Bronchial epithelial cell (primary cell): ENCODE results near the gene P3H2. TPM values are rescaled to one million over a fixed set of nuclear protein-coding genes. Genes with fewer than 3 reads are reported as not detected.

Experiments
- DNase-seq: peaks from one replicate; pipeline ENCODE4 v3.0.0-alpha.2; 2010; ENCODE audit warnings: low read depth
- FAIRE-seq: peaks from 2 replicates; lab custom pipeline; 2011; peaks lifted over from hg19 to GRCh38; lab: Jason Lieb, UNC
- H3K27me3 ChIP-seq: 2 replicates; pipeline ENCODE4 v1.5.1; 2011; ENCODE audit warnings: low read length; ENCODE audit not compliant: control insufficient read depth, insufficient read depth
- H3K36me3 ChIP-seq: 2 replicates; pipeline ENCODE4 v1.5.1; 2011; ENCODE audit warnings: low read length; ENCODE audit not compliant: control insufficient read depth, insufficient read depth
- H3K4me3 ChIP-seq: 2 replicates; pipeline ENCODE4 v1.5.1; 2011; ENCODE audit warnings: mild to moderate bottlenecking, low read depth, low read length, control low read depth
- total RNA-seq: library from RNA; depleted of rRNA; stranded (reverse); fragments of >200 nt; gene quantifications from 2 replicates; pipeline ENCODE4 v1.2.1, GENCODE V29; 2014
- TF ChIP-seq, protein P1 (sequence below): IDR thresholded peaks from 2 replicates; pipeline ENCODE4 v1.5.1; 2011; ENCODE audit warnings: mild to moderate bottlenecking, moderate library complexity, low read length, control low read depth, inconsistent platforms; ENCODE audit not compliant: insufficient read depth, severe bottlenecking

P3H2 gene
- total RNA-seq, 1 donor from 2014 or later: 7.6 TPM

DNA sequence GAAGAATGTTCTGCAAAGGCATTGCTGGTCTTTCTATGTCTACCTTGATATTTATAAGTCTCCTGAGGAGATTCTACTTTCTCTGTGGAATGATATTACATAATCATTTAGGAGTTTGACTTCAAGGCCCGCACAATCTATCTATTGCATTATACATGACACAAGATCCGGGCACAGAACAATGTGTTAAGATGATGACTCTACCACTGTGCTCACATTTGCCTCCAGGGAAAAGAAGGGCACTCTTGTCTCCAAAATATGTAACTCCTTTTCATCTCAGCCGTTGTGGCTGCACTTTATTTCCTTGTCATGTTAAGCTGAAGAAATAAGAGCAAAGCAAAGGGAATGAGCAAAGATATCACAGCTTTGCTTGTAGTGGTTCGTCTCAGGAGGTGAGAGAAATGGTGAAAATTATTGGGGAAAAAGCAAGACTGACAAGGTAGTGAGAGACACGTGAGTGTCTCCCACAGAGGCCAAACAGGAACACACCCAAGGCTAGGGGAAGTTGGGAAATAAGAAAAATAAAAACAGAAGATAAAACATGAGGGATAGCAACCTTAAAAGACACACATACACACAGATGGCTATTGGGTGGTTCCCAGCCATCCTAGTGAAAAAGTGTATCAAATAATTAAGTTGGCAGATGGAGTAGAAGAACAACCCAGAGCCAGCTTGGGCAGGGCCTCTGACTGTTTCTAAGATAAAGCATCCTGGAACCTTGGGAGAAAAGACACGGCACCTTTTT, 184.3 kb downstream of the P3H2 start:
- no peak for FAIRE-seq
- DNase-seq: peak; percentile 97
- Histone ChIP-seq H3K36me3 (no peaks in the 10 kb centered on the region), H3K4me3 (no peak overlapping the region), H3K27me3 (no peaks in the 10 kb centered on the region)
- TF ChIP-seq, protein P1, sequence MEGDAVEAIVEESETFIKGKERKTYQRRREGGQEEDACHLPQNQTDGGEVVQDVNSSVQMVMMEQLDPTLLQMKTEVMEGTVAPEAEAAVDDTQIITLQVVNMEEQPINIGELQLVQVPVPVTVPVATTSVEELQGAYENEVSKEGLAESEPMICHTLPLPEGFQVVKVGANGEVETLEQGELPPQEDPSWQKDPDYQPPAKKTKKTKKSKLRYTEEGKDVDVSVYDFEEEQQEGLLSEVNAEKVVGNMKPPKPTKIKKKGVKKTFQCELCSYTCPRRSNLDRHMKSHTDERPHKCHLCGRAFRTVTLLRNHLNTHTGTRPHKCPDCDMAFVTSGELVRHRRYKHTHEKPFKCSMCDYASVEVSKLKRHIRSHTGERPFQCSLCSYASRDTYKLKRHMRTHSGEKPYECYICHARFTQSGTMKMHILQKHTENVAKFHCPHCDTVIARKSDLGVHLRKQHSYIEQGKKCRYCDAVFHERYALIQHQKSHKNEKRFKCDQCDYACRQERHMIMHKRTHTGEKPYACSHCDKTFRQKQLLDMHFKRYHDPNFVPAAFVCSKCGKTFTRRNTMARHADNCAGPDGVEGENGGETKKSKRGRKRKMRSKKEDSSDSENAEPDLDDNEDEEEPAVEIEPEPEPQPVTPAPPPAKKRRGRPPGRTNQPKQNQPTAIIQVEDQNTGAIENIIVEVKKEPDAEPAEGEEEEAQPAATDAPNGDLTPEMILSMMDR: no peak

DNA sequence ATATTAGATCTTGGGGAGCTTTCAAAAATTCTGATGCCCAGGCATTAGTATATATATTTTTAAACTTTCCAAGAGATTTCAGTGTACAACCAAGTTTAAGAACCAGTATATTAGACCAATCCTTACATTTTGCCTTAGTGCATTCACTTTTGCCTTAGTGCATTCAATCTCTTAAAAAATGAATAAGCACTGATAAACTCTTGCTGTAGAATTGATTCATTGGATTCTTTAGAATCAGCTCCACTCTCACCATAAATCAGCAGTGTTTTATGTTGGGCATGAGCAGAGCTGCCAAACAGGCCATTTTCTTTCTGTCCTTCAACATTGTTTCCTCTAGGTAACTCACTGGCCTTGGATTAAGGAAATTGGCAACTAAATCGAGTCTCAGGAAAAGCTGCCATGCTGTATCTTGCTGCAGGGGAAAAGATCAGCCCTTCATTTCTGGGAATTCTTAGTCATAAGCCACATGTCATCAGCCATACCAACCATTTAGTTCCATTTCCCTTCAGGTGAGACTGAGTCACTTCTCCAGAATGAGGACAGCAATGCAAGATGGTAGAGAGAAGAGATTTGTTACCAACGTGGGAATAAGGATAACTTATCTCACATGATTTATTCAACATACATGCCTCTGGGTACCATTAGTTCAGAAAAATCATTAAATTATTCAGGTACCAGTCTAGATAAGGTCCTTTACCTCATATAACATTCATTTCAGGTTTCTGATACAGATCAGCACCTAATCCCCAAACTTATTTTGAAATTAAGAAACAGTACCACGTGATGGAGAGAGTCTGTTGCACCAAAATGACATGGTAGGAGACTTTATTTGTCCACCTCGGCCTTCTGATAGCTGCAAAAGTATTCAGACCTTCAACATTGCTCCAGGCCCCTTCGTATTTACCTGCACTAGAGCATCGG, 192.5 kb downstream of the P3H2 start:
- DNase-seq (peak; percentile 99), FAIRE-seq (peak; percentile 81)
- H3K4me3 ChIP-seq: no peak overlapping the region
- H3K36me3 ChIP-seq: no peaks in the 10 kb centered on the region
- no peaks in the 10 kb centered on the region for H3K27me3 ChIP-seq
- TF ChIP-seq, protein P1: no peak

DNA sequence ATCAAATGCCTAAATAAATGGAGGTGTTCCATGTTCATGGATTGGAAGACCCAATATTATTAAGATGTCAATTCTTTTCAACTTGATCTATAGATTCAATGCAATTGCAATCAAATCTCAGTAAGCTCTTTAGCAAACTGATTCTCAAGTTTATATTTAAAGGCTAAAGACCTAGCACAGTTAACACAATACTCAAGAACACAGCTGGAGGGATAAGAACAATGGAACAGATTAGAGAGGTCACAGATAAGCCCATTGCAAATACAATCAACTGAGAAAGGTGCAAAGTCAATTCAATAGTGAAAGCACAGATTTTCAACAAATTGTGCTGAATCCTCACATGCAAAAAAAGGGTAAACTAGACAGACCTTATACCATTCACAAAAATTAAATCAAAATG, 198.9 kb downstream of the P3H2 start:
- TF ChIP-seq, protein P1: no peak
- FAIRE-seq (no peak), DNase-seq (no peak)
- no peaks in the 10 kb centered on the region for H3K27me3 ChIP-seq
- no peaks in the 10 kb centered on the region for H3K36me3 ChIP-seq
- no peak overlapping the region for H3K4me3 ChIP-seq

DNA sequence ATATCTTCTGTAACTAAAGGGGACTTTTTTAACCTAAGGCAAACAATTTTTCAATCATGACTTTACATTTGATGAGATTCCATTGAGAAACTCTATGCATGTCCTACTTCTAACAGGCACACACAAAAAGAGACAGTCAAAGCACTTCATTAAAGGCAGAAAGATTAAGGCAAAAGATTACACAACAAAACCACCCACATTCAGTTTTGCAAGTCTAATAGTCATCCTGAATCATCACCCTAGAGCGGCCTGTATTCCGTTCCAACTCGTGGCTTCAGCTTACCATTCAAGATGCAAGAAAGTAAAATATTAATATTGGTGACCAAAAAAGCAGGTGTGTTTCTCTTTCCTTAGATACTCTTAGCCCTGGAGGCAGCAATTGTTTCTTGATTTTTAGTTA, 205.9 kb downstream of the P3H2 start:
- no peaks in the 10 kb centered on the region for H3K27me3 ChIP-seq
- FAIRE-seq (no peak), DNase-seq (peak; percentile 98)
- TF ChIP-seq, protein P1: no peak
- no peak overlapping the region for H3K4me3 ChIP-seq
- no peaks in the 10 kb centered on the region for H3K36me3 ChIP-seq

DNA sequence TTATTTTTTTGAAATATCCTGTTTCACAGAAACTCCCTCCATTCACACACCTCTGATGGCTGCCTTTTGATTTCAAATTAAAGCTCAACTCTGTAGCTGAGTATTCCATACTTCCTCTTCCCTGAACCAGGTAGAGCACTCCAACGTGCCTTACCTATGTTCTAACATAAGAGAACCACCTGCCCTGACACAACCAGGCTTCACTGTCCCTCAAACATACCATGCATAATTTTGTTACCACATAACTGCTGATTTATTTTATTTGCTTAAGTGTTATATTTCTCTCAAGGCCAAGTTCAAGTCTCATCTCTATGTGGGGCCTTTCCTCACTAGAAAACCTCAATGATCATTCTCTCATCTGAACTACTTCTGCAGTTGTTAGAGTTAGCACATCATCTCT, 209.7 kb downstream of the P3H2 start:
- FAIRE-seq (no peak), DNase-seq (peak; percentile 77)
- H3K27me3 ChIP-seq: no peaks in the 10 kb centered on the region
- TF ChIP-seq, protein P1: no peak
- no peaks in the 10 kb centered on the region for H3K36me3 ChIP-seq
- no peak overlapping the region for H3K4me3 ChIP-seq
